ENCODE measurements around the gene CBL.

- TF ChIP-seq CTCF (IDR thresholded peaks at IDR 0.05), result no peak
- no peak for TF ChIP-seq POLR2A (IDR thresholded peaks at IDR 0.05)
Observed at GRCh38 chr11:119320776-119321524, 114.8 kb downstream of the CBL start.
